PFSK-1 (cell line): Measurements from ENCODE around the gene ABCB10.

Source experiments
- FOXP2 ChIP-seq: optimal IDR thresholded peaks from 2 replicates; pipeline ENCODE3; 2011; ENCODE audit warnings: borderline replicate concordance, control low read depth, inconsistent platforms; ENCODE audit not compliant: insufficient read depth; ENCODE audit errors: extremely low read length, extremely low read depth
- POLR2AphosphoS5 ChIP-seq: IDR thresholded peaks from 2 replicates; pipeline ENCODE4 v1.6.1; 2012; ENCODE audit warnings: low read depth, mild to moderate bottlenecking, control low read depth, low read length, moderate library complexity
- REST ChIP-seq, 2 experiments: IDR thresholded peaks; 2 replicates each; pipeline versions ENCODE4 v1.6.1 to v1.8.0; 2011 to 2012; ENCODE audit warnings: low read depth in 2 of 2, low read length in 2 of 2, control low read depth in 1 of 2, inconsistent platforms in 1 of 2, mild to moderate bottlenecking in 1 of 2, moderate library complexity in 1 of 2; ENCODE audit not compliant: insufficient read depth in 1 of 2
- SIN3A ChIP-seq: IDR thresholded peaks from 2 replicates; pipeline ENCODE4 v1.6.1; 2012; ENCODE audit warnings: mild to moderate bottlenecking, low read length, moderate library complexity, borderline replicate concordance; ENCODE audit not compliant: insufficient read depth
- TAF1 ChIP-seq: IDR thresholded peaks from 2 replicates; pipeline ENCODE4 v1.6.1; 2012; ENCODE audit warnings: low read length, control low read depth, borderline replicate concordance; ENCODE audit not compliant: insufficient read depth

ABCB10 gene

GRCh38 chr1:229590119-229590518, 31.6 kb upstream of the ABCB10 start:
- TF ChIP-seq REST (IDR thresholded peaks at IDR 0.05; ENCODE audit: insufficient read depth in 1 of 2, low read depth in 2 of 2, low read length in 2 of 2) = no peak
- TF ChIP-seq TAF1 = no peak
- TF ChIP-seq POLR2AphosphoS5 = no peak
- TF ChIP-seq SIN3A = no peak
- no peak for TF ChIP-seq FOXP2

- TF ChIP-seq FOXP2 (no peak), REST (IDR thresholded peaks at IDR 0.05; ENCODE audit: insufficient read depth in 1 of 2, low read depth in 2 of 2, low read length in 2 of 2) (no peak), TAF1 (no peak), POLR2AphosphoS5 (no peak), SIN3A (no peak)
Observed at GRCh38 chr1:229585338-229585737, 26.8 kb upstream of the ABCB10 start.

GRCh38 chr1:229582715-229583114, 24.2 kb upstream of the ABCB10 start:
- TF ChIP-seq TAF1 (no peak), REST (IDR thresholded peaks at IDR 0.05; ENCODE audit: insufficient read depth in 1 of 2, low read depth in 2 of 2, low read length in 2 of 2) (no peak), POLR2AphosphoS5 (no peak), FOXP2 (no peak), SIN3A (no peak)

- TF ChIP-seq POLR2AphosphoS5 (no peak), TAF1 (no peak), FOXP2 (no peak), SIN3A (no peak), REST (IDR thresholded peaks at IDR 0.05; ENCODE audit: insufficient read depth in 1 of 2, low read depth in 2 of 2, low read length in 2 of 2) (no peak)
Observed at GRCh38 chr1:229582011-229582694, 23.6 kb upstream of the ABCB10 start.

- no peak for TF ChIP-seq FOXP2
- TF ChIP-seq TAF1 = no peak
- no peak for TF ChIP-seq SIN3A
- TF ChIP-seq POLR2AphosphoS5 = no peak
- no peak for TF ChIP-seq REST (IDR thresholded peaks at IDR 0.05; ENCODE audit: insufficient read depth in 1 of 2, low read depth in 2 of 2, low read length in 2 of 2)
Observed at GRCh38 chr1:229581485-229581884, 23.0 kb upstream of the ABCB10 start.
